GM23338 (cell line): Measurements from ENCODE around the gene DUSP6. TPM values are rescaled to one million over a fixed set of nuclear protein-coding genes. Genes with fewer than 3 reads are reported as not detected.

Experiments used
- EZH2 ChIP-seq: fragments of 200-600 bp; sonication (generic); IDR thresholded peaks from one replicate; pipeline ENCODE4 v1.8.0; 2017; ENCODE audit warnings: antibody characterized with exemption, mild to moderate bottlenecking, low read depth; ENCODE audit not compliant: unreplicated experiment
- EZH2phosphoT487 ChIP-seq: fragments of 200-600 bp; sonication (generic); IDR thresholded peaks from one replicate; pipeline ENCODE4 v1.8.1; 2018; ENCODE audit warnings: antibody characterized with exemption; ENCODE audit not compliant: unreplicated experiment
- JUNB ChIP-seq: IDR thresholded peaks from one replicate; pipeline ENCODE4 v1.6.1; 2016; ENCODE audit warnings: antibody characterized with exemption; ENCODE audit not compliant: unreplicated experiment
- POLR2AphosphoS5 ChIP-seq: IDR thresholded peaks from 2 replicates; pipeline ENCODE4 v1.6.1; 2016; ENCODE audit warnings: antibody characterized with exemption, low read depth
- ZNF114 ChIP-seq: fragments of 250-450 bp; sonication (Bioruptor Pico); IDR thresholded peaks from 2 replicates; pipeline ENCODE4 v1.5.0; 2020; ENCODE audit warnings: mild to moderate bottlenecking, moderate library complexity
- ZNF331 ChIP-seq: fragments of 250-450 bp; sonication (Bioruptor Pico); IDR thresholded peaks from 2 replicates; pipeline ENCODE4 v1.5.0; 2020; ENCODE audit warnings: low read depth, mild to moderate bottlenecking, moderate library complexity
- polyA plus RNA-seq: library from polyadenylated mRNA; unstranded; fragments of >200 nt; fragmentation: Nextera tagmentation; extraction: Ambion mirVana; gene quantifications from 2 replicates; pipeline ENCODE4 v1.2.1, GENCODE V29; 2016
- total RNA-seq: library from RNA; depleted of rRNA; stranded (reverse); fragments of >200 nt; shearing (Covaris generic); gene quantifications from 2 replicates; pipeline ENCODE4 v1.2.3, GENCODE V29; 2014
- TF ChIP-seq, protein P1 (sequence below): fragments of 250-450 bp; sonication (Bioruptor Pico); IDR thresholded peaks from 2 replicates; pipeline ENCODE4 v1.5.0; 2020; ENCODE audit warnings: mild to moderate bottlenecking, moderate library complexity
- TF ChIP-seq, protein P2 (sequence below), 2 experiments: fragments of 200-600 bp in 1 of 2; sonication (generic) in 1 of 2; conservative IDR thresholded peaks; 2 replicates each; pipeline versions ENCODE4 v1.5.1 to v1.6.1; 2016 to 2017; ENCODE audit warnings: antibody characterized with exemption in 2 of 2, low read depth in 2 of 2, mild to moderate bottlenecking in 2 of 2, moderate library complexity in 1 of 2
- TF ChIP-seq, protein P3 (sequence below): IDR thresholded peaks from one replicate; pipeline ENCODE4 v1.6.1; 2018; ENCODE audit warnings: antibody characterized with exemption; ENCODE audit not compliant: unreplicated experiment

Gene DUSP6
- total and polyA plus RNA-seq, 2 experiments from 2014 or later: 117 to 191 TPM

DNA sequence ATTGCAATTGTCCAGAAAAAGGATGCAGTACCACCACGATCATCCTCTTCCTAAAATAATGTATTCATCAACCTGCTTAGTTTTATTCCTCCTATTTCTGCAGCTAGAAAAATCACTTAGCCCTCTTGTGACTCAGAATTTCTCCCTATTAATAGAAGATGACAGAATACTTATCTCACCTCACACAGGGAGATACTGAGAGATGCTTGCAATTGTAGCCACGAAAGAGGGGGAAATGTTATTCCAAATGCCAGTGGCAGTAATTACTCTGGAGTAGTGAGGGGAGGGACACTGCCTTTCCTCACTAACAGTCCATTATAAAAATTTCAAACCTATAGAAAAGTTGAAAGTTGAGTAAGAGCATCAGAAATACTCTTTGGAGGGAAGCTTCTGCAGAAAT lies 11.8 kb upstream of the DUSP6 start (continued):
- TF ChIP-seq, protein P1, sequence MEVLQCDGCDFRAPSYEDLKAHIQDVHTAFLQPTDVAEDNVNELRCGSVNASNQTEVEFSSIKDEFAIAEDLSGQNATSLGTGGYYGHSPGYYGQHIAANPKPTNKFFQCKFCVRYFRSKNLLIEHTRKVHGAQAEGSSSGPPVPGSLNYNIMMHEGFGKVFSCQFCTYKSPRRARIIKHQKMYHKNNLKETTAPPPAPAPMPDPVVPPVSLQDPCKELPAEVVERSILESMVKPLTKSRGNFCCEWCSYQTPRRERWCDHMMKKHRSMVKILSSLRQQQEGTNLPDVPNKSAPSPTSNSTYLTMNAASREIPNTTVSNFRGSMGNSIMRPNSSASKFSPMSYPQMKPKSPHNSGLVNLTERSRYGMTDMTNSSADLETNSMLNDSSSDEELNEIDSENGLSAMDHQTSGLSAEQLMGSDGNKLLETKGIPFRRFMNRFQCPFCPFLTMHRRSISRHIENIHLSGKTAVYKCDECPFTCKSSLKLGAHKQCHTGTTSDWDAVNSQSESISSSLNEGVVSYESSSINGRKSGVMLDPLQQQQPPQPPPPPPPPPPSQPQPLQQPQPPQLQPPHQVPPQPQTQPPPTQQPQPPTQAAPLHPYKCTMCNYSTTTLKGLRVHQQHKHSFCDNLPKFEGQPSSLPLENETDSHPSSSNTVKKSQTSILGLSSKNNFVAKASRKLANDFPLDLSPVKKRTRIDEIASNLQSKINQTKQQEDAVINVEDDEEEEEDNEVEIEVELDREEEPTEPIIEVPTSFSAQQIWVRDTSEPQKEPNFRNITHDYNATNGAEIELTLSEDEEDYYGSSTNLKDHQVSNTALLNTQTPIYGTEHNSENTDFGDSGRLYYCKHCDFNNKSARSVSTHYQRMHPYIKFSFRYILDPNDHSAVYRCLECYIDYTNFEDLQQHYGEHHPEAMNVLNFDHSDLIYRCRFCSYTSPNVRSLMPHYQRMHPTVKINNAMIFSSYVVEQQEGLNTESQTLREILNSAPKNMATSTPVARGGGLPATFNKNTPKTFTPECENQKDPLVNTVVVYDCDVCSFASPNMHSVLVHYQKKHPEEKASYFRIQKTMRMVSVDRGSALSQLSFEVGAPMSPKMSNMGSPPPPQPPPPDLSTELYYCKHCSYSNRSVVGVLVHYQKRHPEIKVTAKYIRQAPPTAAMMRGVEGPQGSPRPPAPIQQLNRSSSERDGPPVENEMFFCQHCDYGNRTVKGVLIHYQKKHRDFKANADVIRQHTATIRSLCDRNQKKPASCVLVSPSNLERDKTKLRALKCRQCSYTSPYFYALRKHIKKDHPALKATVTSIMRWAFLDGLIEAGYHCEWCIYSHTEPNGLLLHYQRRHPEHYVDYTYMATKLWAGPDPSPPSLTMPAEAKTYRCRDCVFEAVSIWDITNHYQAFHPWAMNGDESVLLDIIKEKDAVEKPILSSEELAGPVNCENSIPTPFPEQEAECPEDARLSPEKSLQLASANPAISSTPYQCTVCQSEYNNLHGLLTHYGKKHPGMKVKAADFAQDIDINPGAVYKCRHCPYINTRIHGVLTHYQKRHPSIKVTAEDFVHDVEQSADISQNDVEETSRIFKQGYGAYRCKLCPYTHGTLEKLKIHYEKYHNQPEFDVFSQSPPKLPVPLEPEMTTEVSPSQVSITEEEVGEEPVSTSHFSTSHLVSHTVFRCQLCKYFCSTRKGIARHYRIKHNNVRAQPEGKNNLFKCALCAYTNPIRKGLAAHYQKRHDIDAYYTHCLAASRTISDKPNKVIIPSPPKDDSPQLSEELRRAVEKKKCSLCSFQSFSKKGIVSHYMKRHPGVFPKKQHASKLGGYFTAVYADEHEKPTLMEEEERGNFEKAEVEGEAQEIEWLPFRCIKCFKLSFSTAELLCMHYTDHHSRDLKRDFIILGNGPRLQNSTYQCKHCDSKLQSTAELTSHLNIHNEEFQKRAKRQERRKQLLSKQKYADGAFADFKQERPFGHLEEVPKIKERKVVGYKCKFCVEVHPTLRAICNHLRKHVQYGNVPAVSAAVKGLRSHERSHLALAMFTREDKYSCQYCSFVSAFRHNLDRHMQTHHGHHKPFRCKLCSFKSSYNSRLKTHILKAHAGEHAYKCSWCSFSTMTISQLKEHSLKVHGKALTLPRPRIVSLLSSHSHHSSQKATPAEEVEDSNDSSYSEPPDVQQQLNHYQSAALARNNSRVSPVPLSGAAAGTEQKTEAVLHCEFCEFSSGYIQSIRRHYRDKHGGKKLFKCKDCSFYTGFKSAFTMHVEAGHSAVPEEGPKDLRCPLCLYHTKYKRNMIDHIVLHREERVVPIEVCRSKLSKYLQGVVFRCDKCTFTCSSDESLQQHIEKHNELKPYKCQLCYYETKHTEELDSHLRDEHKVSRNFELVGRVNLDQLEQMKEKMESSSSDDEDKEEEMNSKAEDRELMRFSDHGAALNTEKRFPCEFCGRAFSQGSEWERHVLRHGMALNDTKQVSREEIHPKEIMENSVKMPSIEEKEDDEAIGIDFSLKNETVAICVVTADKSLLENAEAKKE (CRISPR knock-in tag): no peak
- TF ChIP-seq, protein P2, sequence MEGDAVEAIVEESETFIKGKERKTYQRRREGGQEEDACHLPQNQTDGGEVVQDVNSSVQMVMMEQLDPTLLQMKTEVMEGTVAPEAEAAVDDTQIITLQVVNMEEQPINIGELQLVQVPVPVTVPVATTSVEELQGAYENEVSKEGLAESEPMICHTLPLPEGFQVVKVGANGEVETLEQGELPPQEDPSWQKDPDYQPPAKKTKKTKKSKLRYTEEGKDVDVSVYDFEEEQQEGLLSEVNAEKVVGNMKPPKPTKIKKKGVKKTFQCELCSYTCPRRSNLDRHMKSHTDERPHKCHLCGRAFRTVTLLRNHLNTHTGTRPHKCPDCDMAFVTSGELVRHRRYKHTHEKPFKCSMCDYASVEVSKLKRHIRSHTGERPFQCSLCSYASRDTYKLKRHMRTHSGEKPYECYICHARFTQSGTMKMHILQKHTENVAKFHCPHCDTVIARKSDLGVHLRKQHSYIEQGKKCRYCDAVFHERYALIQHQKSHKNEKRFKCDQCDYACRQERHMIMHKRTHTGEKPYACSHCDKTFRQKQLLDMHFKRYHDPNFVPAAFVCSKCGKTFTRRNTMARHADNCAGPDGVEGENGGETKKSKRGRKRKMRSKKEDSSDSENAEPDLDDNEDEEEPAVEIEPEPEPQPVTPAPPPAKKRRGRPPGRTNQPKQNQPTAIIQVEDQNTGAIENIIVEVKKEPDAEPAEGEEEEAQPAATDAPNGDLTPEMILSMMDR (conservative IDR thresholded peaks at IDR 0.05; ENCODE audit: low read depth in 2 of 2): no peak
- TF ChIP-seq ZNF331 (CRISPR knock-in tag) (no peak), ZNF114 (CRISPR knock-in tag) (no peak), POLR2AphosphoS5 (no peak), JUNB (no peak), EZH2 (no peak), EZH2phosphoT487 (no peak)
- TF ChIP-seq, protein P3, sequence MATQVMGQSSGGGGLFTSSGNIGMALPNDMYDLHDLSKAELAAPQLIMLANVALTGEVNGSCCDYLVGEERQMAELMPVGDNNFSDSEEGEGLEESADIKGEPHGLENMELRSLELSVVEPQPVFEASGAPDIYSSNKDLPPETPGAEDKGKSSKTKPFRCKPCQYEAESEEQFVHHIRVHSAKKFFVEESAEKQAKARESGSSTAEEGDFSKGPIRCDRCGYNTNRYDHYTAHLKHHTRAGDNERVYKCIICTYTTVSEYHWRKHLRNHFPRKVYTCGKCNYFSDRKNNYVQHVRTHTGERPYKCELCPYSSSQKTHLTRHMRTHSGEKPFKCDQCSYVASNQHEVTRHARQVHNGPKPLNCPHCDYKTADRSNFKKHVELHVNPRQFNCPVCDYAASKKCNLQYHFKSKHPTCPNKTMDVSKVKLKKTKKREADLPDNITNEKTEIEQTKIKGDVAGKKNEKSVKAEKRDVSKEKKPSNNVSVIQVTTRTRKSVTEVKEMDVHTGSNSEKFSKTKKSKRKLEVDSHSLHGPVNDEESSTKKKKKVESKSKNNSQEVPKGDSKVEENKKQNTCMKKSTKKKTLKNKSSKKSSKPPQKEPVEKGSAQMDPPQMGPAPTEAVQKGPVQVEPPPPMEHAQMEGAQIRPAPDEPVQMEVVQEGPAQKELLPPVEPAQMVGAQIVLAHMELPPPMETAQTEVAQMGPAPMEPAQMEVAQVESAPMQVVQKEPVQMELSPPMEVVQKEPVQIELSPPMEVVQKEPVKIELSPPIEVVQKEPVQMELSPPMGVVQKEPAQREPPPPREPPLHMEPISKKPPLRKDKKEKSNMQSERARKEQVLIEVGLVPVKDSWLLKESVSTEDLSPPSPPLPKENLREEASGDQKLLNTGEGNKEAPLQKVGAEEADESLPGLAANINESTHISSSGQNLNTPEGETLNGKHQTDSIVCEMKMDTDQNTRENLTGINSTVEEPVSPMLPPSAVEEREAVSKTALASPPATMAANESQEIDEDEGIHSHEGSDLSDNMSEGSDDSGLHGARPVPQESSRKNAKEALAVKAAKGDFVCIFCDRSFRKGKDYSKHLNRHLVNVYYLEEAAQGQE: no peak
